GOT3 (cell line): Measurements from ENCODE around the gene HIBCH.
"Not testable (repeated sequence)": the region's sequence is repeated elsewhere in the genome, so short reads cannot be mapped to it uniquely, and the experiment has no call there.

ENCODE experiments used
- DNase-seq: peaks from one replicate; lab custom pipeline; 2025; ENCODE audit warnings: mixed read lengths; lab: John Stamatoyannopoulos, UW

The HIBCH gene

GRCh38 chr2:190319555-190320498 is at the start of gene HIBCH:
TSS of gene HIBCH (minus strand) at chr2:190319826. CDS start at chr2:190319750, 76 bp downstream.
- DNase-seq = peak; percentile 94

DNA sequence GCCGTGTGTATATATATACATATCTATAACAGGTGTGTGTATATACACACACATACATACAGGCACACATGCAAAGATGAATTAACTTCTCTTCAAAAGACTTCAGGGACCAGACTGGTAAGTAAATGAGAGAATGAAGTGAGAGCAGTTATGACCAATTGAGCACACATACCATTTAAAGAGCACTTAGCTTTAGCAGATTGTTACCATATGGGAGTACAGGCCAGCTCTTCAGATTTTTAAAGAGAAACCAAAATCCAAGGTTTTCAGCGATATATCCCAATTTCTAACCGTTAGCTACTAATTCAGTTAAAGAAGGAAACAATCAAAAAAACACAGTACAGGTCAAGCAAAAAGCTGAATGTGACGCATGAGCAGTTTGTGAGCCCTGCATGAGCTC is 47.5 kb upstream of the HIBCH start:
- DNase-seq = no peak

GRCh38 chr2:190366248-190366753 is 46.7 kb upstream of the HIBCH start:
- no peak for DNase-seq

- no peak for DNase-seq
Observed at GRCh38 chr2:190365499-190366204, 46.0 kb upstream of the HIBCH start.

DNA sequence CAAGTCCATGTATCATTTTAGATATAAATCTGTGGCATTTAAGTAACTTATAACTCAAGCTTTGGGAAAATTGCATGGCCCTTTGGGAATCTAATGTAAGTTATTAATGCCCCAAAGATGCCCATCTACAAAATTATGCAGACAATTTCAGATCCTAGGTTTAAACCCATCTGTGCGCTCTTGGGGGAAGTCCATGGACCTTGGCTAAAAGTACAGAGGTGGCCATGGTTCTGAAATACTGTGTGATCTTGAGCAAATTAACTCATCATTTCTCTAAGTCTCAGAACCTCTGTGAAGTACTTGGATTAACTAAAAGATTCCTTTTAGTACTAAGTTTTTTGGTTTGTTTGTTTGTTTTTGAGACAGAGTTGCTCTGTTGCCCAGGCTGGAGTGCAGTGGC is 43.3 kb upstream of the HIBCH start:
- no peak for DNase-seq

DNA sequence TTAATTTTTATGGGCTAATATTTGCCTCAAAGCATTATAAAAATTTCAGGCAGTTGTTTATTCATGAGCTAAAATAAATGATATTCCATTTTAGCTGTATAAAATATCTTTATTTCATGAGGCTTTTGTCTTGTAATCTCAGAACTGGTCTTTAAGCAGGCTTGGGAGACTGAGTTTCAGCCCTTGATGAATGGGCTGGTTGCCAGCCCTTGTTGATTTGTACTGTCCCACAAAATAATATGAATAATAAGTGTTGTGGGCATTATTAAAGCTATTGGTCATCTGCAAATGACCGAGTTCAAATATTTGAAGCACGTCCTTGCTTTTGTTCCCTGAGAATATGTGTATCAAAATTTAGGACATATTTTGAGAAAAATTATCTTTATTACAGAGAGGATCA is 41.9 kb upstream of the HIBCH start:
- no peak for DNase-seq

DNA sequence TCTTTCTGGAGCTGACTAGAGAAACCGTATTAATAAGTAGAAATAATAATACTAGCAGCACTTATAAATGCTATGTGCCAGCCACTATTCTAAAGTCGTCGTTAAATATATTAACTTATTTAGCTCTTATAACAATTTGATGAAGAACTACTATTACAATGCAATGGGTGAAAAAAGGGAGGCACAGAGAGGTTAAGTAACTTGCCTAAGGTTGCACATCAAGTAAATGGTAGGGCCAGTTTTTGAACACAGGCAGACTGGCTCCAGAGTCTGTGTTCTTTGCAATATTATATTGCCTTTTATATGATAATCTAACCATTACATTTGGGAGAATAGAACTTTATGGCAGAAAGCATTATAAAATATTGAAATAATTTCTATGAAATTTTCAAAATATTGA is 41.3 kb upstream of the HIBCH start:
- DNase-seq = no peak

GRCh38 chr2:190360561-190360960 is 40.9 kb upstream of the HIBCH start:
- DNase-seq = no peak

DNA sequence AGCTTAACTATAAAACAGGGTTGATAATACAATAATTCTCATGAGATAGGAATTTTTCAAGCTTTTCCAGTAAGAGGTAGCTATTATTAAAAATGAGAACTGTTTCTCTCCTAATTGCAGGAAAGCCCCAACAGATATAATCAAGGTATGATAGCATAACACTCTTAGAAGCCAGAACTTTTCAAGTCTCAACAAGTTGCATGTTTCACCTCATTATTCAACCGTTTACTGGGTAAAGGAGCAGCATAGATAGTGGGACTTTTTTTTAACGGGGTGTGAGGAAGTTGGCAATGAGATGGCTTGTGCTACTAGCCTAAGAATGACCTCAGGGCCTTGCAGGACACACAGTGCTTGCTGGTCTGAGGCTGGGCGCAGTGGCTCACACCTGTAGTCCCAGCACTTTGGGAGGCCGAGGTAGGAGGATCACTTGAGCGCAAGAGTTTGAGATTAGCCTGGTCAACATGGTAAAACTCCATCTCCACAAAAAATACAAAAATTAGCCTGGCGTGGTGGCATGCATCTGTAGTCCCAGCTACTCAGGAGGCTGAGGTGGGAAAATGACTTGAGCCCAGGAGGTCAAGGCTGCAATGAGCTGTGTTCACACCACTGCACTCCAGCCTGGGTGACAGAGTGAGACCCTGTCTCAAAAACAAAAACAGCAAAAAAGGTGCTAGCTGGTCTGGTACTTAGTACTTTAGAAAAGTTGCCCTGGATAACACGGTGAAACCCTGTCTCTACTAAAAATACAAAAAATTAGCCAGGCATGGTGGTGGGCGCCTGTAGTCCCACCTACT is 39.2 kb upstream of the HIBCH start:
- DNase-seq = not testable (repeated sequence)

- DNase-seq = no peak
Observed at GRCh38 chr2:190357600-190357999, 38.0 kb upstream of the HIBCH start.

- no peak for DNase-seq
Observed at GRCh38 chr2:190355968-190356644, 36.5 kb upstream of the HIBCH start.

- no peak for DNase-seq
Observed at GRCh38 chr2:190354003-190354690, 34.5 kb upstream of the HIBCH start.

- DNase-seq = no peak
Observed at GRCh38 chr2:190353537-190353899, 33.9 kb upstream of the HIBCH start.

GRCh38 chr2:190352668-190353536 is 33.3 kb upstream of the HIBCH start:
- no peak for DNase-seq

- DNase-seq = no peak
Observed at GRCh38 chr2:190351955-190352354, 32.3 kb upstream of the HIBCH start.

DNA sequence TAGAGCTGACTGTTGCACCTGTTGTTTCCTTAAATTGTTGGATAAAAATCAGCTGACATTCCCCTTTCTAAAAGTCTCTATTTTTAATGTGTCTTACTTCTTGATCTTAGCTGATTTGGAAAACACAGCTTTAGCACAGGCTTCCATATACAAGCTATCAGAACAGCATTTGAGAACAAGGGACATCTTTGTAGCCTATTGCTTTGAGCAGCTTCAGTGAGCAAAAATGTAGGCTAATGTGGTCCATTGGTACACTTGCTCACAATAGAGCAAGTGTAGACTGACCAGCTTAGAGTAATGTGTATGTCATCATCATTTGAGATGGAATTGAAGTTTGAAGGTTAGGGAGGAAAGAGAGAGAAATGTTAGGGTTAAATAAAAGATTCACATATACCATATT is 30.7 kb upstream of the HIBCH start:
- no peak for DNase-seq

GRCh38 chr2:190344276-190344827 is 24.7 kb upstream of the HIBCH start:
- DNase-seq = no peak

DNA sequence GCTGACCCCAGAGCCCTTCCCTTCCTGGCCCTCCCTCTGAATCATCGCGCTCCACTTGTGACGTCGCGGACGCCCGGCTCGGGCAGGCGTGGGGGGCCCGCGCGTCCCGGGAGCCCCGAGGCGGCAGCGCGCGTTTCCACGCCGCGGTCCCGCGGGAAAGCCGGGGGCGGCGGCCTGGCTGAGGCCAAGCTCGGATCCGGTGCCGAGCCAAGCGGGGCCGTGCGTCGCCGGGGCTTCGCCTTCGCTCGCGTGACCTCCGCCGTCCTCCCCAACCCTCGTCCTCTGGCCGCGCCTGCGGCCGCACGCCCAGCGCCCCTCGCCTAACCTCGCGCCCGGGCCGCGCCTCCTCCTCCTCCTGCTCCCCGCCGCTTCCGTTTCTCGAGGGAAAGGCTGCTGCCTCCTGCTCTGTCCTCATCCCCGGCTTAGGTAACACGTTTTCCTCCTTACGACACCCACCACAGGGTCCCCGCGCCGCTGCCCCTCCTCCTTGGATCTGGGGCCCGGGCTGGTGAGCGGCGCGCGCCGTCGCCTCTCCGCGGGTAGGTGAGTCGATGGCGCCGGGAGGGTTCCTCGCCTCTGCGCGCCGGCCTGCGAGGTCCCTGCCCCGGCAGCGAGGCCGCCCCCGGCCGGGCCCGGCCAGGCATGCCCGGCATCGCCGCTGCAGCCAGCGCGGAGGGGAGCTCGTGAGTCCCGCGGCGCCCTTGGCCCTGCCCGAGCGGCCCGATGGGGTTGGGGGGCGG is 24.1 kb upstream of the HIBCH start, which contains the start of gene INPP1:
Gene INPP1, plus strand, starts transcription at position 54 of the 740 bp plus-strand sequence. CDS start 16,514 bp downstream, outside the sequence.
- DNase-seq = peak; percentile 14

DNA sequence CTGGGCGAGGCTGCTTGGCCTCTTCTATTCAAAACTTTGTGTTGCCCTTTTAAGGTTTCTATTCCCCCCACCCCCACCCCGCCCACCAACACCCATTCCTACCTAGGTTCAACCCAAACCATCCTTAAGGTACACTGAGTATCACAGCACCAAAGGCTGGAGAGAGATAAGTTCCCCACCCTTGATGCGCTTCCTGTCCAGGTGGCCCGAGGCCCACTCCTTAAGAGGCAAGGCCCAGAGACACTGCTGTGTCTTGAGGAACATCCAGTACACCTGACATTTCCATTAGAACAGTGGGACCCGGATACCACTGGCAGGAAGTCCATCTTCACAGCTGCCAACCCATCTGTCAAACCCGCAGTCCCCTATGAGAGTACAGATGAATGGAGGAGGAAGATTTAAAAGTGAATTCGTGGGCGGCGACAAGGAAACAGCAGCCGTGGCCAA is 23.5 kb upstream of the HIBCH start:
- DNase-seq = no peak
